Ishikawa (cell line): ENCODE data around the gene TMEM101.

Experiments used
- CEBPB ChIP-seq: IDR thresholded peaks from 2 replicates; pipeline ENCODE4 v1.6.1; 2012
- CREB1 ChIP-seq: IDR thresholded peaks from 2 replicates; pipeline ENCODE4 v1.6.1; 2012; ENCODE audit warnings: low read depth
- EGR1 ChIP-seq: IDR thresholded peaks from 2 replicates; pipeline ENCODE4 v1.6.1; 2012
- EP300 ChIP-seq: IDR thresholded peaks from 2 replicates; pipeline ENCODE4 v1.6.1; 2012; ENCODE audit warnings: borderline replicate concordance
- FOXM1 ChIP-seq: IDR thresholded peaks from 2 replicates; pipeline ENCODE4 v1.6.1; 2012; ENCODE audit warnings: low read depth, borderline replicate concordance
- MAX ChIP-seq: IDR thresholded peaks from 2 replicates; pipeline ENCODE4 v1.6.1; 2012
- NFIC ChIP-seq: IDR thresholded peaks from 2 replicates; pipeline ENCODE4 v1.6.1; 2012
- RAD21 ChIP-seq: IDR thresholded peaks from 2 replicates; pipeline ENCODE4 v1.6.1; 2012; ENCODE audit warnings: low read depth
- REST ChIP-seq: IDR thresholded peaks from 2 replicates; pipeline ENCODE4 v1.6.1; 2012; ENCODE audit warnings: low read depth, mild to moderate bottlenecking
- TAF1 ChIP-seq: IDR thresholded peaks from 2 replicates; pipeline ENCODE4 v1.6.1; 2012; ENCODE audit warnings: low read depth, mild to moderate bottlenecking
- TCF12 ChIP-seq: IDR thresholded peaks from 2 replicates; pipeline ENCODE4 v1.6.1; 2012; ENCODE audit warnings: low read depth
- TEAD4 ChIP-seq: IDR thresholded peaks from 2 replicates; pipeline ENCODE4 v1.6.1; 2012
- USF1 ChIP-seq: IDR thresholded peaks from 2 replicates; pipeline ENCODE4 v1.6.1; 2012
- YY1 ChIP-seq: IDR thresholded peaks from 2 replicates; pipeline ENCODE4 v1.6.1; 2012; ENCODE audit warnings: low read depth
- ZBTB7A ChIP-seq: IDR thresholded peaks from 2 replicates; pipeline ENCODE4 v1.6.1; 2012; ENCODE audit warnings: low read depth

TMEM101 gene

GRCh38 chr17:44004761-44005526, 9.8 kb downstream of the TMEM101 start:
- TF ChIP-seq YY1: no peak
- TF ChIP-seq CREB1: no peak
- TF ChIP-seq RAD21: no peak
- no peak for TF ChIP-seq ZBTB7A
- no peak for TF ChIP-seq EP300
- TF ChIP-seq USF1: no peak
- no peak for TF ChIP-seq FOXM1
- TF ChIP-seq REST: no peak
- no peak for TF ChIP-seq MAX
- TF ChIP-seq CEBPB: no peak
- no peak for TF ChIP-seq TEAD4
- no peak for TF ChIP-seq TCF12

GRCh38 chr17:44004077-44004760, 10.5 kb downstream of the TMEM101 start, which contains the start of gene NAGS:
TSS of gene NAGS (plus strand) at chr17:44004622. CDS start at chr17:44004664, 42 bp downstream.
- TF ChIP-seq YY1: no peak
- TF ChIP-seq FOXM1: no peak
- no peak for TF ChIP-seq CEBPB
- TF ChIP-seq MAX: no peak
- no peak for TF ChIP-seq ZBTB7A
- TF ChIP-seq TEAD4: no peak
- no peak for TF ChIP-seq EGR1

DNA sequence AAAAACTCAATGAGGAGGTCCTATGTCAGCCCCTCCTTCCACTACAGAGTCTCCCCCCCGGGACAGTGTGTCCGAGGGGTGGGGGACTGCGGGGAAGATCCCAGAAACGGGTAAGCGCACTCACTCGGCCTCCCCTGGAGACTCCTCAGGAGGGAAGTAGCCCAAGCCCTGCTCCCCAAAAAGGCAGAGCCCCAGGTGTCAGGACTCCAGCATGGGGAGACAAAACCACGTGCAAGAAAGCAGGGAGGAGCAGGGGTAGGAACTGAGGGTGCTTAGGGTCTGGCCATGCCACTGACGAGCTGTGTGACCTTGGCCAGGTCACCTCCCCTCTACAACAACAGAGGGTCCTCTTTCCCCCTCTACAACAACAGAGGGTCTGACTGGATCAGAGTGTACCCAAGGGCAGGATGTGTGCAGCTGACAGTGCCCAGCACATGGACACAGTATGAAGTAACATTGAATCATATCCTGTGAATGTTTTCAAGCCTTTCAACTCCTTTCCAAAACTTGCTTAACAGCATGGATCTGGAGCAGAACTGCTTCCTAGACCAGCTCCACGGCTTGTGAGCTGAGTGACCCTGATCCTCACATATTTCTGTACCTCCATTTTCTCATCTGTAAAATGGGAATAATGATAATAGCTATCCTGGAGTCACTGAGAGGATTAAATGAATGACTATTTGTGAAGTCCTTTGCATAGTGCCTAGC, 12.5 kb downstream of the TMEM101 start:
- no peak for TF ChIP-seq RAD21
- TF ChIP-seq NFIC: no peak
- TF ChIP-seq TAF1: no peak
- TF ChIP-seq REST: no peak
- TF ChIP-seq EP300: no peak
- TF ChIP-seq EGR1: no peak
- no peak for TF ChIP-seq CREB1
- TF ChIP-seq TEAD4: no peak
- TF ChIP-seq MAX: no peak
- TF ChIP-seq YY1: no peak
- TF ChIP-seq CEBPB: no peak
- TF ChIP-seq ZBTB7A: no peak
- TF ChIP-seq TCF12: no peak
- TF ChIP-seq USF1: no peak
- no peak for TF ChIP-seq FOXM1

DNA sequence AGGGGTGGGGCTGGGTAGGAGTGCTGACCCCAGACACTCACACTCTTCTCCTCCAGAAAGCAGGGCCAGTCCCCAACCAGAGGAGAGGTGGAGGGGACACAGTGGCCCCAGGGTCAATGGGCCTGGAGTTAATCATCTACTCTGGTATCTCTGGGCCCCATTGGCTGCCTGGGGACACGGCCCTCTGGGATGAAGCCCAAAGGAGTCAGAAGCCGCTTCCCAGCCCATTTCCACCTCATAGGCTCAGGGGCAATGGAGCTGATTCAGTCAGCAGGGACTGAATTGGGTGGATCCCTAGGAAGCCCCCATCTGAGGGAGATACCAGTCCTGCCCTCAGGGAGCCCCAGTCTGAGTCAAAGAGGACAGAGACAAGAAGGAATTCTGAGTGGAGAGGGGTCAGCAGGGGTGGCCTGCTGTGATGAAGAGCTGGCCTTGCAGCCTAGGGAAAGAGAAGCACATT, 13.3 kb downstream of the TMEM101 start:
- TF ChIP-seq NFIC (no peak), EGR1 (no peak), CREB1 (no peak), TCF12 (no peak)

GRCh38 chr17:44000871-44001460, 13.8 kb downstream of the TMEM101 start:
- no peak for TF ChIP-seq EP300
- no peak for TF ChIP-seq TCF12
- no peak for TF ChIP-seq CREB1
- TF ChIP-seq RAD21: no peak
- no peak for TF ChIP-seq FOXM1
- TF ChIP-seq CEBPB: no peak
